NCI-H2029 (cell line): ENCODE measurements around the gene ZDHHC1.
A peak's percentile ranks its signal among the peaks of the same experiment; 100 is the strongest.
"Not testable (repeated sequence)": the region's sequence is repeated elsewhere in the genome, so short reads cannot be mapped to it uniquely, and the experiment has no call there.

ENCODE experiments used
- DNase-seq: peaks from one replicate; lab custom pipeline; 2025; lab: John Stamatoyannopoulos, UW

Gene ZDHHC1

DNA sequence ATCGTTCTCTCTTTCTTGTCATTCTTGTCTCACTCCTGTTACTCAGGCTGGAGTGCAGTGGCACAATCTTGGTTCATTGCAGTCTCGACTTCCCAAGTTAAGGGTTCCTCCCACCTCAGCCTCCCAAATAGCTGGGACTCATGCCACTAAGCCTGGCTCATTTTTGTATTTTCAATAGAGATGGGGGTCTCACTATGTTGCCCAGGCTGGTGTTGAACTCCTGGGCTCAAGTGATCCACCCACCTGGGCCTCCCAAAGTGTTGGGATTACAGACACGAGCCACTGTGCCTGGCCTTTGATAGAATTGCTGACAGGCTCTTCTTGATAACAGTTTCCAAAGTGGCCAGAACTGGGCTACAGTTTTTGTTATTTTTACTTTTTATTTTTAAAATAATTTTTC is 55.2 kb downstream of the ZDHHC1 start:
- DNase-seq, result no peak

DNA sequence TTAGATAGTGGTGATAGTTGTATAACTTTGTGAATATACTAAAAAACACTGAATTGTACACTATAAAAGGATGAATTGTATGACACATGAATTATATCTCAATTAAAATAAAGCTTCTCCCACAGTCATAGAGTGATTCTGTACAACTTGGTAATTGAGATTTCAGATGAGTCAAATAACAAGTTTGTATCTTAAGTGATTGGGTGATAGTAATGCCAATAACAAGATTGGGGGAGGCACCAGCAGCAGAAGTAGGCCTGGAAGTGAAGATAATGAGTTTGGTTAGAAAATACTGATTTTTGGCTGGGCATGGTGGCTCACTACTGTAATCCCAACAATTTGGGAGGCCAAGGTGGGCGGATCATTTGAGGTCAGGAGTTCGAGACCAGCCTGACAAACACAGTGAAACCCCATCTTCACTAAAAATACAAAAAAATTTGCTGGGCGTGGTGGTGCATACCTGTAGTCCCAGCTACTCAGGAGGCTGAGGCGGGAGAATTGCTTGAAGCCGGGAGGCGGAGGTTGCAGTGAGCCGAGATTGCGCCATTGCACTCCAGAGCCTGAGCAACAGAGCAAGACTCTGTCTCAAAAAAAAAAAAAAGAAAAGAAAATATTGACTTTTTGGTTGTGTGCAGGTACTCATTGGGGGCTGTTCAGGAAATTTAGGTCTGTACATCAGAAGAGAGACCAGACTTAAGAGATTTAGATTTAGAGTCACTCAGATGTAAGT is 56.6 kb downstream of the ZDHHC1 start:
- DNase-seq, result not testable (repeated sequence)

DNA sequence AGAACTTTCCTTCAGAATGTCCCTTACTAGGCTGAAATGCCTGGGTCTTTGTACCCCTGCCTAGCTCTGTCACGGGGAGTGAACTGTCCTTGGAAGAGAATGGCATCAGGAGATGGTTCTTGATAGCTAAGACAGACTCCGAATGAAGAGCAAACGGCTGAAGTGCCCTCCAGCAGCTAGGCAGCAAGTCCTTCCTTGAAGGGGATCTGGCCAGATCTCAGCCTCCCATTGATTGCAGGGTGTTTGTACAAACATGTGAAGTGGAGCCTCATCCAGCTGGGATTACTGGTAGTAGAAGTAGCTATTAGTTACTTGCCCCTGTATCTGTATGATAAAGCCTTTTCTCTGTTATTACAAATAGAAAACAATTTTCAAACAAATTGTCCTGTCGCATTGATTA is 58.7 kb downstream of the ZDHHC1 start:
- DNase-seq, result peak; percentile 40

DNA sequence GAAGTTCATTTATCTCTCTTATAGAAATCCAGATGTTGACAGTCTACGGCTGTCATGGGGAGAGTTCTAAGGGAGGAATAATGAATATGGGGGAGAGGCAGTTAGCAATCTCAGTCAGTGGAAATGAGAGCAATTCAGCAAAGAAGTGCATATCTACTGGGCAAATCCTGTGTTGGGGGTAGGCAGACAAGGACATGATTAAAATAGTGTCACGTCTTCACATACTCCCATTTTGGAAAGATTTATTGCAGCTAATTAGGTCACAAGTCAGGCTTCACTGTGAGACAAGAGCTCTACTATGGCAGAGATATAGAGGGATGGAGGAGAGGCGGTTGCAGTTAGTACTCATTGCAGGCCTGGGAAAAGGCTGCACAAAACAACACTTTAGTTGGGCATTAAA is 59.9 kb downstream of the ZDHHC1 start:
- DNase-seq, result no peak

DNA sequence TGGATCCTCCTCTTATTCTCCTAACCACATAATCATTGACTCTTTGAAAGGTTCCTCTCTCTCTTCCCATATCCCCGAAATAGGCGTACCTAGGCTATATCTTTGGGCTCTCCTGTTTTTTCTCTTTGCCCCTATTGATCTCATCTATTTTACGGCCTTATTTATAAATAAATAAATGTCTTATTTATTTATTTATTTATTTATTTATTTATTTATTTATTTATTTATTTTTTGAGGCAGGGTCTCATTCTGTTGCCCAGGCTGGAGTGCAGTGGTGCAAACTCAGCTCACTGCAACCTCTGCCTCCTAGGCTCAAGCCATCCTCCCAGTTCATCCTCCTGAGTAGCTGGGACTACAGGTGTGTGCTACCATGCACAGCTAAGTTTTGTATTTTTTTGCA is 63.8 kb downstream of the ZDHHC1 start:
- not testable (repeated sequence) for DNase-seq

DNA sequence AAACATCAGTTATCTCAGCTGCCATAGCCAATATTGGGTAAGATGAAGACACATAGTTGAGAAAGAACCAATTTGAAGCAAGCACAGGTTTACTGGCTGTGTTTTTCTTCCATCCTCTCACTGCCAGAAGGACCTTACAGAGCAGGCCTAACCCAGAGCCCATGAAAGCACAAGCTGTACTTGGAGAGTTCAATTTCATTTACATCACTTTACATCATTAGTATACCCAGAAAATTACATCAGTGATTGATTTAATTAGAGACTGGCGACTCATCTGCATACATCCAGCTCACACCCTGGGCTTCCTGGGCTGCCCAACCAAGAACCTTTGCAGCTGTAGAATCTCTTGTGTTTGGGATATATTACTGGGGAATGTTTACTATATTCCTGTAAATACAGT is 66.0 kb downstream of the ZDHHC1 start:
- no peak for DNase-seq

DNA sequence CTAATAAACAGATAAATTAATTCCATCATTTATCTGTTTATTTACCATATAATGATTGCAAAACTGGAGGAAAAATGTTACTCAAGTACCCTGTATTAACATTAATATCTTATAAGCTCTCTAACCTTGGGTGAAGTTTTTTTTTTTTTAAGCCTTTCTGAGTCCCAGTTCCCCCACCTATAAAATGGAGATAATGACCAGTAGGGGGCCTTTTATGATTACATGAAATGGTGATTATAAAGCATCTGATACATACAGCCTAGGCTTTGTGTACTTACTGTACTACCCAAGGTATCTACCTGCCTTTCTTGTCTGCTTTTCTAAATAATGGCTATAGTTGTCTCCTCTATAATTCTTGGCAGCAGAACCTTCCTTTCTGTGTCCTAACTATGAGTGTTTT is 67.1 kb downstream of the ZDHHC1 start:
- no peak for DNase-seq

DNA sequence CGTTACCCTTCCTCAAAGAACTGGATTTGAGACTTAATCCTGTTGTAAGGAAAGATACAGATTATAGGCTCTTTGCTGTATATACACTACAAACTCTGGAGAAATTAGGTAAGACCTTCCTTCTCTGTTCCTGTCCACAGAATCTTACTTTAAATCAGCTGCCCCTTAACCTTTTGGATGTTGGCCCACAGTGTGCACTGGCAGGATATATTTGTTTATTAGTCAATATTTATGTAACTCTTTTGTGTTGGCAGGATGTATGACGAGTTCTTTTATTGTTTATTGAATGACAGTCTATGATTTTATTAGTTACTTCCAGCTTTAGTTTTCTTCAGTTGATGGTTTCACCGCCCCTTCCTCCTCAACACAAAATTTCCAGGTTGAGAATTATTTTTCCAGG is 69.9 kb downstream of the ZDHHC1 start:
- DNase-seq, result no peak

DNA sequence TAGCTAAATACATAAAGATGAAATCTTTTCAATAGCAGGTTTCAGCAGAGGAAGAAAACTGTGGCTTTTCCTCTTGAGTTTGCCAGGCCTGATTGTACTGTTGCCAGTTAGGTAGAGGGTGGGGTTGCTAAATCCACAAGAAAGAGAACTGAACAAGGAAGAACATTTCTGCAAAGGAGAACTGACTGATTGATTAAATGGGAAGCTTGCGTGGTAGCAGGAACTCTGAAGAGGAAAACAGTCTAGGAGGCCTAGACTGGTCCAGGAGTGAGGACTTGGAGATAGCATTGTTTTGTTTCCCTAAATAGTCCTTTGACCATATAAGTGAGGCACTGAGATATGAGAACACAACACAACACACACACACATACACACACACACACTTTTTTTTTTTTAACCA is 70.9 kb downstream of the ZDHHC1 start:
- DNase-seq, result no peak
